Panc1 (cell line): Measurements from ENCODE around the gene ZBTB7B. TPM values are rescaled to one million over a fixed set of nuclear protein-coding genes. Genes with fewer than 3 reads are reported as not detected.

Source experiments
- ATAC-seq: fragments of 200-7000 bp; cut with Tn5 transposase; 2 replicates; pipeline ENCODE4 v1.9.1; 2020; ENCODE audit warnings: mild to moderate bottlenecking, moderate library complexity
- BruUV-seq: library from RNA; stranded (reverse); fragments of 400-500 nt; replicated peaks from 2 replicates; lab custom pipeline; 2021; lab: Mats Ljungman, UMichigan
- CTCF ChIA-PET: fragments of 300-600 bp; sonication (Branson Sonifier 250); formaldehyde crosslinking; loops from one replicate; lab custom pipeline; 2022; ENCODE audit warnings: antibody characterized with exemption; lab: Charles Lee
- POLR2A ChIA-PET: fragments of 300-600 bp; sonication (Branson Sonifier 250); formaldehyde crosslinking; loops from one replicate; lab custom pipeline; 2022; ENCODE audit warnings: antibody characterized with exemption; lab: Charles Lee
- DNase-seq: peaks from one replicate; pipeline ENCODE4 v3.0.0-alpha.2; 2010; ENCODE audit warnings: low read depth, low spot score
- H3K27ac ChIP-seq: 2 replicates; pipeline ENCODE4 v1.5.1; 2011; ENCODE audit warnings: mild to moderate bottlenecking, low read length, inconsistent platforms
- H3K27me3 ChIP-seq: fragments of 200-500 bp; sonication (Bioruptor generic); 2 replicates; pipeline ENCODE4 v1.6.0; 2014; ENCODE audit warnings: low read length, inconsistent platforms; ENCODE audit not compliant: control insufficient read depth, insufficient read depth
- H3K36me3 ChIP-seq: fragments of 200-500 bp; sonication (Bioruptor generic); 2 replicates; pipeline ENCODE4 v1.5.1; 2014; ENCODE audit warnings: inconsistent platforms, mild to moderate bottlenecking, low read length, moderate library complexity; ENCODE audit not compliant: control insufficient read depth, insufficient read depth
- H3K4me1 ChIP-seq: 2 replicates; pipeline ENCODE4 v1.5.1; 2011; ENCODE audit warnings: inconsistent platforms, mild to moderate bottlenecking, low read length, moderate library complexity; ENCODE audit not compliant: control insufficient read depth, insufficient read depth
- H3K4me3 ChIP-seq, 2 experiments: 2 replicates each; pipeline ENCODE4 v1.5.1; 2011 to 2012; ENCODE audit warnings: low read depth in 2 of 2, low read length in 2 of 2, mild to moderate bottlenecking in 2 of 2, inconsistent platforms in 1 of 2, moderate library complexity in 1 of 2
- H3K9me3 ChIP-seq: fragments of 200-500 bp; sonication (Bioruptor generic); 2 replicates; pipeline ENCODE4 v1.5.1; 2014; ENCODE audit warnings: low read depth, mild to moderate bottlenecking, inconsistent platforms, low read length, moderate library complexity; ENCODE audit not compliant: control insufficient read depth, insufficient read depth
- POLR2AphosphoS5 ChIP-seq: IDR thresholded peaks from 2 replicates; pipeline ENCODE4 v1.6.1; 2012; ENCODE audit warnings: mild to moderate bottlenecking, low read depth, low read length, moderate library complexity
- SIN3A ChIP-seq: IDR thresholded peaks from 2 replicates; pipeline ENCODE4 v1.6.1; 2012; ENCODE audit warnings: low read depth, mild to moderate bottlenecking, low read length, moderate library complexity, borderline replicate concordance; ENCODE audit not compliant: insufficient read depth
- TCF7L2 ChIP-seq: IDR thresholded peaks from 2 replicates; pipeline ENCODE4 v1.6.1; 2011; ENCODE audit warnings: mild to moderate bottlenecking, low read depth, low read length, inconsistent platforms
- in situ Hi-C: cut with HindIII; loops from 2 replicates; pipeline ENCODE4 v1.10.0; 2016; ENCODE audit warnings: low sequenced_read_pairs, low pct_unique_long_range_greater_than_20kb
- intact Hi-C: fragments of 100-400 bp; cut with micrococcal nuclease; formaldehyde crosslinking; loops from one replicate; pipeline ENCODE4 v1.10.0; 2022; ENCODE audit not compliant: unreplicated experiment
- total RNA-seq: library from RNA; stranded (reverse); gene quantifications from one replicate; pipeline ENCODE4 v1.2.1, GENCODE V29; 2021; ENCODE audit not compliant: unreplicated experiment
- TF ChIP-seq, protein P1 (sequence below): fragments of 450-650 bp; IDR thresholded peaks from 2 replicates; pipeline ENCODE4 v1.5.1; 2017; ENCODE audit warnings: mild to moderate bottlenecking
- TF ChIP-seq, protein P2 (sequence below), 2 experiments: IDR thresholded peaks; 2 replicates each; pipeline ENCODE4 v1.6.1; 2011 to 2012; ENCODE audit warnings: low read depth in 2 of 2, control low read depth in 1 of 2, low read length in 1 of 2, mild to moderate bottlenecking in 1 of 2, moderate library complexity in 1 of 2; ENCODE audit not compliant: insufficient read depth in 1 of 2

Gene ZBTB7B
- total RNA-seq, 1 experiment from 2014 or later = 55.8 TPM

DNA sequence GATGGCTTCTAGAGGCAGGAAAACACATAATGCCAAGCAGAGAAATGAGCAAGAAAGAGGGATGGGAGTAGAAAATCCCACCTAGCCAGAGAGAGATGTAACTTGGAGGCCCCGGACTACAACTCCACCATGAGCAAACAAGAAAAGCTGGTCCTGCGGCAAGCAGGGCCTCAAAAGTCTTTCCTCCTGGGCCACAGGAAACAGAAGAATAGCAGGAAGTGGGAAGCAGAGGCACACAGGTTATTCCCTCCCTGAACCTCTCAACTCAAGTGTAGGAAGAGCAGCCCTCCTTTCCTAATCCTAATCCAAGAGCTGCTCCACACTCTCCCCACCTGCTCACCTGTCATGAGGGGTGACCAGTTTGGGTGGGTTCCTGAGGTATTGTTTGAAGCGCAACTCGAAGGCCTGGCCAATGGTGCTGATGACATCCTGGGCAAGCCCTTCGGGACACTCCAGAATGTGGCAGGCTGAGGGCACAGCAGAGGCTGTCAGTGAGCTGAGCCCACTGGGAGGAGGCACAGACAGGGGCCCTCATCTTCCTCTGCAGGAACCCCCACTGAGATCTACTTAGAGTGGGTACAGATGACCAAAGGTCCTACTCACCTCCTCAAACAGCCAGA is 35.2 kb upstream of the ZBTB7B start:
- peak overlapping the region in 1 of 2 experiments; percentile 77; a peak in 2 of 4 replicates for H3K4me3 ChIP-seq
- intact Hi-C loops = no loop called here
- no peak for ATAC-seq
- POLR2A ChIA-PET = no interaction called here
- TF ChIP-seq POLR2AphosphoS5 = no peak
- TF ChIP-seq, protein P1, sequence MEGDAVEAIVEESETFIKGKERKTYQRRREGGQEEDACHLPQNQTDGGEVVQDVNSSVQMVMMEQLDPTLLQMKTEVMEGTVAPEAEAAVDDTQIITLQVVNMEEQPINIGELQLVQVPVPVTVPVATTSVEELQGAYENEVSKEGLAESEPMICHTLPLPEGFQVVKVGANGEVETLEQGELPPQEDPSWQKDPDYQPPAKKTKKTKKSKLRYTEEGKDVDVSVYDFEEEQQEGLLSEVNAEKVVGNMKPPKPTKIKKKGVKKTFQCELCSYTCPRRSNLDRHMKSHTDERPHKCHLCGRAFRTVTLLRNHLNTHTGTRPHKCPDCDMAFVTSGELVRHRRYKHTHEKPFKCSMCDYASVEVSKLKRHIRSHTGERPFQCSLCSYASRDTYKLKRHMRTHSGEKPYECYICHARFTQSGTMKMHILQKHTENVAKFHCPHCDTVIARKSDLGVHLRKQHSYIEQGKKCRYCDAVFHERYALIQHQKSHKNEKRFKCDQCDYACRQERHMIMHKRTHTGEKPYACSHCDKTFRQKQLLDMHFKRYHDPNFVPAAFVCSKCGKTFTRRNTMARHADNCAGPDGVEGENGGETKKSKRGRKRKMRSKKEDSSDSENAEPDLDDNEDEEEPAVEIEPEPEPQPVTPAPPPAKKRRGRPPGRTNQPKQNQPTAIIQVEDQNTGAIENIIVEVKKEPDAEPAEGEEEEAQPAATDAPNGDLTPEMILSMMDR = no peak
- TF ChIP-seq, protein P2, sequence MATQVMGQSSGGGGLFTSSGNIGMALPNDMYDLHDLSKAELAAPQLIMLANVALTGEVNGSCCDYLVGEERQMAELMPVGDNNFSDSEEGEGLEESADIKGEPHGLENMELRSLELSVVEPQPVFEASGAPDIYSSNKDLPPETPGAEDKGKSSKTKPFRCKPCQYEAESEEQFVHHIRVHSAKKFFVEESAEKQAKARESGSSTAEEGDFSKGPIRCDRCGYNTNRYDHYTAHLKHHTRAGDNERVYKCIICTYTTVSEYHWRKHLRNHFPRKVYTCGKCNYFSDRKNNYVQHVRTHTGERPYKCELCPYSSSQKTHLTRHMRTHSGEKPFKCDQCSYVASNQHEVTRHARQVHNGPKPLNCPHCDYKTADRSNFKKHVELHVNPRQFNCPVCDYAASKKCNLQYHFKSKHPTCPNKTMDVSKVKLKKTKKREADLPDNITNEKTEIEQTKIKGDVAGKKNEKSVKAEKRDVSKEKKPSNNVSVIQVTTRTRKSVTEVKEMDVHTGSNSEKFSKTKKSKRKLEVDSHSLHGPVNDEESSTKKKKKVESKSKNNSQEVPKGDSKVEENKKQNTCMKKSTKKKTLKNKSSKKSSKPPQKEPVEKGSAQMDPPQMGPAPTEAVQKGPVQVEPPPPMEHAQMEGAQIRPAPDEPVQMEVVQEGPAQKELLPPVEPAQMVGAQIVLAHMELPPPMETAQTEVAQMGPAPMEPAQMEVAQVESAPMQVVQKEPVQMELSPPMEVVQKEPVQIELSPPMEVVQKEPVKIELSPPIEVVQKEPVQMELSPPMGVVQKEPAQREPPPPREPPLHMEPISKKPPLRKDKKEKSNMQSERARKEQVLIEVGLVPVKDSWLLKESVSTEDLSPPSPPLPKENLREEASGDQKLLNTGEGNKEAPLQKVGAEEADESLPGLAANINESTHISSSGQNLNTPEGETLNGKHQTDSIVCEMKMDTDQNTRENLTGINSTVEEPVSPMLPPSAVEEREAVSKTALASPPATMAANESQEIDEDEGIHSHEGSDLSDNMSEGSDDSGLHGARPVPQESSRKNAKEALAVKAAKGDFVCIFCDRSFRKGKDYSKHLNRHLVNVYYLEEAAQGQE (IDR thresholded peaks at IDR 0.05; ENCODE audit: insufficient read depth in 1 of 2, low read depth in 2 of 2, low read length in 1 of 2) = no peak
- no peak for TF ChIP-seq SIN3A
- TF ChIP-seq TCF7L2 = no peak
- BruUV-seq = no TSS peak
- H3K36me3 ChIP-seq = peaks cover 16% of the 10 kb centered on the region
- CTCF ChIA-PET = no interaction called here
- H3K9me3 ChIP-seq = no peaks in the 10 kb centered on the region
- DNase-seq = no peak
- H3K27me3 ChIP-seq = no peaks in the 10 kb centered on the region
- H3K27ac ChIP-seq = peak overlapping the region; percentile 98
- H3K4me1 ChIP-seq = peaks cover 54% of the 10 kb centered on the region
- in situ Hi-C loops = no loop called here

DNA sequence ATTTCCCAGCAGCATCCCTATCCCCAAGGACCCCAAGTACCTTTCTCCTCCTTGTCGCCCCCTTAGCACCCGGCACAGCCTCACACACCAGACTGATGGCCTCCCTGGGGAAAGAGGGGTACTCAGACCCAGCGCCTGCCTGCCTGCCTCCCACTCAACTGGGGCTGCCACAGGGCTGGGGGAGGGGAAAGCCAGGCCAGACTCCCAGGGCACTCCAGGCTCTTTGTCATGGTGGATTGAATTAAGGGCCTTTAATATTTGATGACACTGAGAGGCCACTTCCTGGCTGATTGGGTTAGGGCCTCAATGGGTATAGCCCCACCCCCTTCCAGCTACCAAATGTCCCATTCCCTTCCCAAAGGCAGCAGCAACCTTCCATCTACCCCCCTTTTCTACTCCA is 33.9 kb upstream of the ZBTB7B start:
- peak overlapping the region; percentile 77 to 88 for H3K4me3 ChIP-seq
- no peak for TF ChIP-seq SIN3A
- no peak for TF ChIP-seq TCF7L2
- TF ChIP-seq POLR2AphosphoS5 = no peak
- TF ChIP-seq, protein P1 = no peak
- TF ChIP-seq, protein P2 (IDR thresholded peaks at IDR 0.05; ENCODE audit: insufficient read depth in 1 of 2, low read depth in 2 of 2, low read length in 1 of 2) = no peak

More for the DNA sequence above, 33.9 kb upstream of the ZBTB7B start:
- POLR2A ChIA-PET = no interaction called here
- CTCF ChIA-PET = no interaction called here
- Histone ChIP-seq H3K9me3 (no peaks in the 10 kb centered on the region), H3K36me3 (peaks cover 9% of the 10 kb centered on the region), H3K4me1 (peaks cover 45% of the 10 kb centered on the region), H3K27ac (peak overlapping the region; percentile 98), H3K27me3 (no peaks in the 10 kb centered on the region)
- no peak for DNase-seq
- ATAC-seq = no peak
- in situ Hi-C loops = no loop called here
- intact Hi-C loops = no loop called here
- no TSS peak for BruUV-seq
